ENCODE measurements around the gene SLCO1A2.

DNA sequence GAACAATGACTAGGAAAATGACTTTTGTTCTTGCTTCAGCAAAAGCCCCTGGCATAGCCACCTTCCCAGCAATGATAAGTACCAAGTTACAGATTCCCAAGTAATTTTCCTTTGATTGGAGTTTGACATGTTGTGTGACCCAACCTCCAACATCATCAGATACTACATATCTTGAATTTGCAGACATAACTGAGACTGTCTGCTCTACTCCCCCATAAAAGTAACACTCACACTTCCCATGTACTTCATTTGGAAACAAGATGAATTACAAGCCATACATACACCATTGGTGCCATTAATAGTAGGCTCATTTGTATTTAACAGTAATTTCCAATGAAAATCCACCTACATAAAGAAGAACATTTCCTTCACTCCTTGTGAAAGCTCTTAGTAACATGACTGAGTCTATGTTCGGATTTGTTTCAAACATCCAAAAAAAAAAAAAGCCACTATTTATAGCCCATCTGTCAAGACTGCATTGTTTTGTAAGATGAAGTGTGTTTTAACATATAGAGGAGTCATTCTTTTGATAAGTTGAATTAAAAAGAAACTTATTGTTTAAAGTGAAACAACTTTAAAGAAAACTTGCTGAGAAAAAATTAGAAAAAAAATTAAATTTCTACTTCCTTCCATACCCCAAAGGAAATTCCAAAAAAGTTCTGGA lies 12.0 kb upstream of the SLCO1A2 start:
- TF ChIP-seq CTCF (IDR thresholded peaks at IDR 0.05) (no peak), POLR2A (IDR thresholded peaks at IDR 0.05) (no peak)

All from thyroid gland (tissue), 4 donors.